Large intestine (tissue), 3 donors: ENCODE measurements around the gene PVR. TPM values are rescaled to one million over a fixed set of nuclear protein-coding genes. Genes with fewer than 3 reads are reported as not detected.
"Not testable (repeated sequence)": the region's sequence is repeated elsewhere in the genome, so short reads cannot be mapped to it uniquely, and the experiment has no call there.

Experiments used
- DNase-seq, 2 donors: peaks; one replicate each; pipeline versions ENCODE4 v3.0.0 to v3.0.0-alpha.2; 2013
- H3K27ac ChIP-seq: one replicate; pipeline ENCODE4 v1.5.1; 2013; ENCODE audit warnings: low read length
- H3K27me3 ChIP-seq: 2 replicates; pipeline ENCODE4 v1.6.1; 2013; ENCODE audit warnings: low read length; ENCODE audit not compliant: control insufficient read depth, insufficient read depth
- H3K36me3 ChIP-seq: 2 replicates; pipeline ENCODE4 v1.6.1; 2013; ENCODE audit warnings: low read length; ENCODE audit not compliant: control insufficient read depth, insufficient read depth
- H3K4me1 ChIP-seq: one replicate; pipeline ENCODE4 v1.6.1; 2013; ENCODE audit warnings: low read length; ENCODE audit not compliant: control insufficient read depth, insufficient read depth
- H3K4me3 ChIP-seq: one replicate; pipeline ENCODE4 v1.5.1; 2013; ENCODE audit warnings: low read length
- H3K9me3 ChIP-seq: one replicate; pipeline ENCODE4 v1.6.1; 2013; ENCODE audit warnings: mild to moderate bottlenecking, low read depth, low read length, moderate library complexity; ENCODE audit not compliant: control insufficient read depth
- WGBS: methylation state at CpG from one replicate; pipeline ENCODE4 v1.1.5; 2013; ENCODE audit warnings: low lambda C conversion rate; ENCODE audit not compliant: insufficient coverage; 5-methylcytosine and 5-hydroxymethylcytosine counted together
- polyA plus RNA-seq: library from polyadenylated mRNA; unstranded; fragments of 120-200 nt; gene quantifications from one replicate; pipeline ENCODE4 v1.2.1, GENCODE V29; 2013

Gene PVR
- polyA plus RNA-seq, 1 donor = 101 TPM

GRCh38 chr19:44615863-44616247, 27.9 kb upstream of the PVR start:
- H3K27me3 ChIP-seq = no peaks in the 10 kb centered on the region
- no peaks in the 10 kb centered on the region for H3K9me3 ChIP-seq
- peaks cover 46% of the 10 kb centered on the region for H3K4me1 ChIP-seq
- peaks cover 3% of the 10 kb centered on the region for H3K36me3 ChIP-seq
- no peak overlapping the region for H3K4me3 ChIP-seq
- DNase-seq = no peak
- 20% methylated on average over 1 of the region's 5 CpGs for WGBS
- H3K27ac ChIP-seq = peak overlapping the region; percentile 94

GRCh38 chr19:44617110-44617880, 26.4 kb upstream of the PVR start:
- Histone ChIP-seq H3K4me1 (peaks cover 34% of the 10 kb centered on the region), H3K9me3 (no peaks in the 10 kb centered on the region), H3K36me3 (peaks cover 3% of the 10 kb centered on the region), H3K4me3 (no peak overlapping the region), H3K27ac (peak overlapping the region; percentile 41), H3K27me3 (no peaks in the 10 kb centered on the region)
- DNase-seq = no peak
- 50% methylated on average over 2 of the region's 8 CpGs for WGBS

DNA sequence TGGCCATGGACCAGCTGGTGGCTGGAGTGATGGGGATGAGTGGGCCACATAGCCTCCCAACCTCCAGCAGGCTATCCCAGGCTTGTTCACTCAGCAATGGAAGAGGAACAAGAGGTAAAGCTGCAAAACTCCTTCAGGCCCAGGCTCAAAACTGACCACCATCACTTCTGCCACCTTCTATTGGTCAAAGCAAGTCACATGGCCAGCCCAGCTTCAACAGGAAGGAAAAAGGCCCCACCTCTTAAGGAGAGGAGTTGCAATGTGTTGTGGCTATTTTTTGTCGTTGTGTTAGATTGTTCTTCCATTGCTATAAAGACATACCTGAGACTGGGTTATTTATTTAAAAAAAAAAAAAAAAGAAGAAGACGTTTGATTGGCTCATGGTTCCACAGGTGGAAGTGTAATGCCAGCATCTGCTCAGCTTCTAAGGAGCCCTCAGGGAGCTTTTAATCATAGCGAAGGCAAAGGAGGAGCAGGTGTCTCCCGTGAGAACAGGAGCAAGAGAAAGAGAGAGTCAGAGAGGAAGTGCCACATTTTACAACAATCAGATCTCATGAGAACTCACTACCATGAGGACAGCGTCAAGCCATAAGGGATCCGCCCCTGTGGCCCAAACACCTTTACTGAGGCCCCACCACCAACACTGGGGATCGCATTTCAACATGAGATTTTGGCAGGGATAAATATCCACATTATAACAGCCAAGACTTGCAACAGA, 24.9 kb upstream of the PVR start:
- DNase-seq = no peak
- no peak overlapping the region for H3K27ac ChIP-seq
- no CpG with 5 or more reads among the region's 7 CpGs for WGBS

DNA sequence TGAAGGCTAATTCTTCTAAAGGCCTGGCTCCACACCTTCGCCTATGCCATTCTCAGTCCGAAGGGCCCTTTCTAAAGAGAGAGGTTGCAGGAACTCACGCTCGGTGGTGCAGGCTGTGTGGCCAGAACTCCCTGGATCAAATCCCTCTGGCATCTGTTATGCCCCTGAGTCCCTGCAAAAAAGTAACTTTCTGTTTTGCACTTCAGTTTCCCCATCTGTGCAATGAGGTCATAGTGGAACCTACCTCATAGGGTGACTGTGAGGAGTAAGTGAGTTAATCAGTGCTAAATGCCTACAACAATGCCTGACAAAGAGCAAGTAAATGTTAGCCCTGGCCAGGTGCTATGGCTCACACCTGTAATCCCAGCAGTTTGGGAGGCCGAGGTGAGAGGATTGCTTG, 23.0 kb upstream of the PVR start:
- H3K9me3 ChIP-seq = no peaks in the 10 kb centered on the region
- H3K27ac ChIP-seq = no peak overlapping the region
- WGBS = no CpG with 5 or more reads among the region's 5 CpGs
- H3K4me1 ChIP-seq = peaks cover 10% of the 10 kb centered on the region
- H3K27me3 ChIP-seq = no peaks in the 10 kb centered on the region
- peaks cover 6% of the 10 kb centered on the region for H3K36me3 ChIP-seq
- DNase-seq = peak in 1 of 2 donors; percentile 50
- no peak overlapping the region for H3K4me3 ChIP-seq

More for the DNA sequence above, 24.9 kb upstream of the PVR start:
- Histone ChIP-seq H3K27me3 (no peaks in the 10 kb centered on the region), H3K4me1 (peaks cover 19% of the 10 kb centered on the region), H3K9me3 (no peaks in the 10 kb centered on the region), H3K4me3 (no peak overlapping the region), H3K36me3 (peaks cover 6% of the 10 kb centered on the region)

DNA sequence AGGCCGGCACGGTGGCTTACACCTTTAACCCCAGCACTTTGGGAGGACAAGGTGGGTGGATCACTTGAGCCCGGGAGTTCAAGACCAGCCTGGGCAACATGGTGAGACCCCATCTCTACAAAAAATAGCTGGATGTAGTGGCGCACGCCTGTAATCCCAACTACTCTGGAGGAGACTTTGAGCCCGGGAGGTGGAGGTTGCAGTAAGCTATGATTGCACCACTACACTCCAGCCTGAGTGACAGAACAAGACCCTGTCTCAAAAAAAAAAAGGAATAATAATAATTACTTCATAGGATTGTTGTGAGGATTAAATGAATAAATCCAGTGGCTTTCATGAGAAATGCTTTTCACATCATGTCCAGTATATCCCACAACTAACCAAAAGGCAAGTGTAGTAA, 22.3 kb upstream of the PVR start:
- no peak overlapping the region for H3K4me3 ChIP-seq
- H3K27ac ChIP-seq = no peak overlapping the region
- no peaks in the 10 kb centered on the region for H3K9me3 ChIP-seq
- H3K36me3 ChIP-seq = peaks cover 8% of the 10 kb centered on the region
- DNase-seq = no peak
- peaks cover 7% of the 10 kb centered on the region for H3K4me1 ChIP-seq
- 100% methylated on average over 1 of the region's 6 CpGs for WGBS
- no peaks in the 10 kb centered on the region for H3K27me3 ChIP-seq

DNA sequence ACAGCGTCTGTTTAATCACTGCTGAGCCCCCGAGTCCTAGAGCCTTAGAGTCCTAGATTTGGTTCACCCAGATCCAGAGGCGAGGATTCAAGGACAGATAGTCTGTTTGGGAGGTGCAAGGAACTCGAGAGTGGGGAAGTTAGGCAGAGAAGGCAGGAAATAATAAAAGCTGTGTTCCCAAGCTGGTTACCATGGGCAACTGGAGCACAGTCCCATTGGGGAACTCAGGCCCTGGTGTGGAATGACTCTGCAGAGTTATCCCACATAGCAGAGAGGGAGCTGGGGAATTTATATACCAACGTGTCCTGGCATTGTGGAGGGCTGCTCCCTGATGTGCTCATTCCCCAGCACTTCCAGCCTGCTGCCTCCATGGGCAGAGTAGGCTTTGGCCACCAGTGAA, 20.6 kb upstream of the PVR start:
- Histone ChIP-seq H3K27me3 (no peaks in the 10 kb centered on the region), H3K9me3 (no peaks in the 10 kb centered on the region), H3K27ac (no peak overlapping the region), H3K4me3 (no peak overlapping the region), H3K36me3 (peaks cover 14% of the 10 kb centered on the region), H3K4me1 (no peaks in the 10 kb centered on the region)
- peak in 1 of 2 donors; percentile 39 for DNase-seq
- WGBS = no CpG with 5 or more reads among the region's 5 CpGs

- DNase-seq = no peak
- Histone ChIP-seq H3K4me3 (no peak overlapping the region), H3K27ac (no peak overlapping the region), H3K4me1 (no peaks in the 10 kb centered on the region), H3K36me3 (peaks cover 16% of the 10 kb centered on the region), H3K27me3 (no peaks in the 10 kb centered on the region), H3K9me3 (no peaks in the 10 kb centered on the region)
- no CpG with 5 or more reads among the region's 4 CpGs for WGBS
These were observed 20.1 kb upstream of the PVR start for GRCh38 chr19:44623626-44624025.

DNA sequence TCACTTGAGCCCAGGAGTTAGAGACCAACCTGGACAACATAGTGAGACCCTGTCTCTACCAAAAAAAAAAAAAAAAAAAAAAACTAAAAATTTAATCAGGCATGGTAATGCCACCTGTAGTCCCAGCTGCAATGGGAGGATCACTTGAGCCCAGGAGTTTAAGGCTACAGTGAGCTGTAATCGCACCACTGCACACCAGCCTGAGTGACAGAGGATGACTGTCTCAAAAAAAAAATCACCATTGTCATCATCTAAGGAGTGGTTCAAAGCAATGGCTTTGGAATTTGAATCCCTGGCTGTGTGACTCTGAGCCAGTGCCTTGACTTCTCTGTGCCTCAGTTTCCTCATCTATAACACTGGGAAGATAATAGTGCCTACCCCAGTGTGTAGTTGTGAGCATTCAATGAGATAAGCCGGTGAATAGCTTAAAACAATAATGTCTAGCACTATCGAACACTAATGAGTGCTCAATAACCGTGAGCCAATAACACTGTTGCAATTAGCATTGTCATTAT, 18.8 kb upstream of the PVR start:
- no peaks in the 10 kb centered on the region for H3K27me3 ChIP-seq
- peaks cover 21% of the 10 kb centered on the region for H3K36me3 ChIP-seq
- no peak overlapping the region for H3K4me3 ChIP-seq

DNA sequence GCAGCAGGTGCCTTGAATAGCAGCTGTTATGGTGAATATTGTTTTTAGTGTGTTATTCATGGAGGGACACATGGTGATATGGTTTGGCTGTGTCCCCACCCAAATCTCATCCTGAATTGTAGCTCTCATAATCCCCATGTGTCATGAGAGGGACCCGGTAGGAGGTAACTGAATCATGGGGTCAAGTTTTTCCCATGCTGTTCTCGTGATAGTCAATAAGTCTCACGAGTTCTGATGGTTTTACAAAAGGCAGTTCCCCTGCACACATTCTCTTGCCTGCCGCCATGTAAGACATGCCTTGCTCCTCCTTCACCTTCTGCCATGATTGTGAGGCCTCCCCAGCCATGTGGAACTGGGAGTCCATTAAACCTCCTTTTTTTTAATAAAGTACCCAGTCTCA, 18.1 kb upstream of the PVR start:
- H3K27ac ChIP-seq = not testable (repeated sequence)
- H3K36me3 ChIP-seq = peaks cover 26% of the 10 kb centered on the region
- WGBS = no CpG with 5 or more reads among the region's 4 CpGs

More for the DNA sequence above, 18.8 kb upstream of the PVR start:
- no CpG with 5 or more reads among the region's 4 CpGs for WGBS
- H3K4me1 ChIP-seq = no peaks in the 10 kb centered on the region
- no peaks in the 10 kb centered on the region for H3K9me3 ChIP-seq
- no peak overlapping the region for H3K27ac ChIP-seq
- DNase-seq = no peak

GRCh38 chr19:44626048-44626624, 17.6 kb upstream of the PVR start:
- no peak for DNase-seq
- Histone ChIP-seq H3K9me3 (no peaks in the 10 kb centered on the region), H3K27ac (no peak overlapping the region), H3K36me3 (peaks cover 28% of the 10 kb centered on the region), H3K27me3 (no peaks in the 10 kb centered on the region), H3K4me1 (no peaks in the 10 kb centered on the region), H3K4me3 (no peak overlapping the region)
- WGBS = no CpG with 5 or more reads among the region's 1 CpG

More for the DNA sequence above, 18.1 kb upstream of the PVR start:
- not testable (repeated sequence) for DNase-seq, H3K9me3 ChIP-seq, H3K4me3 ChIP-seq, H3K4me1 ChIP-seq, H3K27me3 ChIP-seq
